H9 (cell line): Measurements from ENCODE around the gene PHF21A. TPM values are rescaled to one million over a fixed set of nuclear protein-coding genes. Genes with fewer than 3 reads are reported as not detected.

Experiments
- DNase-seq: peaks from one replicate; pipeline ENCODE4 v3.0.0-alpha.2; 2017
- H2AFZ ChIP-seq: one replicate; pipeline ENCODE4 v1.6.1; 2013; ENCODE audit warnings: mild to moderate bottlenecking, low read length, control low read depth, moderate library complexity
- H2AK5ac ChIP-seq: 2 replicates; pipeline ENCODE4 v1.6.1; 2013; ENCODE audit warnings: low read length, control low read depth, mixed read lengths; ENCODE audit not compliant: insufficient read length
- H2BK120ac ChIP-seq: one replicate; pipeline ENCODE4 v1.6.1; 2013; ENCODE audit warnings: low read depth, mild to moderate bottlenecking, low read length, control low read depth, inconsistent platforms; ENCODE audit not compliant: poor library complexity, severe bottlenecking
- H2BK12ac ChIP-seq: 2 replicates; pipeline ENCODE4 v1.6.1; 2013; ENCODE audit warnings: low read length, control low read depth, mixed read lengths, low read depth; ENCODE audit not compliant: insufficient read length
- H2BK15ac ChIP-seq: 2 replicates; pipeline ENCODE4 v1.6.1; 2013; ENCODE audit warnings: low read depth, low read length, control low read depth
- H2BK20ac ChIP-seq: one replicate; pipeline ENCODE4 v1.6.1; 2013; ENCODE audit warnings: low read depth, mild to moderate bottlenecking, low read length, control low read depth, inconsistent platforms; ENCODE audit not compliant: poor library complexity, severe bottlenecking
- H2BK5ac ChIP-seq: 2 replicates; pipeline ENCODE4 v1.6.1; 2013; ENCODE audit warnings: low read length, control low read depth, mixed read lengths; ENCODE audit not compliant: insufficient read length
- H3K14ac ChIP-seq: 2 replicates; pipeline ENCODE4 v1.6.1; 2013; ENCODE audit warnings: low read length, control low read depth; ENCODE audit not compliant: insufficient read depth
- H3K18ac ChIP-seq: 2 replicates; pipeline ENCODE4 v1.6.1; 2013; ENCODE audit warnings: low read depth, mild to moderate bottlenecking, mixed read lengths, low read length, control low read depth; ENCODE audit not compliant: insufficient read length
- H3K23ac ChIP-seq: 2 replicates; pipeline ENCODE4 v1.6.1; 2013; ENCODE audit warnings: low read length, control low read depth, mixed read lengths, low read depth; ENCODE audit not compliant: insufficient read length
- H3K23me2 ChIP-seq: 2 replicates; pipeline ENCODE4 v1.6.1; 2013; ENCODE audit warnings: low read depth, mild to moderate bottlenecking, mixed read lengths, low read length, control low read depth; ENCODE audit not compliant: insufficient read length, poor library complexity, severe bottlenecking
- H3K27ac ChIP-seq: 2 replicates; pipeline ENCODE4 v1.5.1; 2013; ENCODE audit warnings: low read length, control low read depth, mixed read lengths, low read depth; ENCODE audit not compliant: insufficient read length
- H3K27me3 ChIP-seq: 2 replicates; pipeline ENCODE4 v1.6.1; 2013; ENCODE audit warnings: low read length, control low read depth, inconsistent platforms; ENCODE audit not compliant: insufficient read depth
- H3K4ac ChIP-seq: 2 replicates; pipeline ENCODE4 v1.6.1; 2013; ENCODE audit warnings: low read depth, mild to moderate bottlenecking, control low read depth, inconsistent platforms, low read length, moderate library complexity
- H3K4me1 ChIP-seq: 2 replicates; pipeline ENCODE4 v1.6.1; 2013; ENCODE audit warnings: low read length, control low read depth, inconsistent platforms; ENCODE audit not compliant: insufficient read depth
- H3K4me2 ChIP-seq: 2 replicates; pipeline ENCODE4 v1.6.1; 2013; ENCODE audit warnings: low read length, control low read depth, mixed read lengths; ENCODE audit not compliant: insufficient read length, insufficient read depth
- H3K56ac ChIP-seq: 2 replicates; pipeline ENCODE4 v1.6.1; 2013; ENCODE audit warnings: low read depth, mild to moderate bottlenecking, mixed read lengths, low read length, control low read depth; ENCODE audit not compliant: insufficient read length
- H3K79me1 ChIP-seq: 2 replicates; pipeline ENCODE4 v1.6.1; 2013; ENCODE audit warnings: low read depth, mild to moderate bottlenecking, moderate library complexity, low read length, control low read depth, inconsistent platforms; ENCODE audit not compliant: insufficient read depth, poor library complexity, severe bottlenecking
- H3K79me2 ChIP-seq: 2 replicates; pipeline ENCODE4 v1.6.1; 2013; ENCODE audit warnings: low read length, control low read depth, inconsistent platforms; ENCODE audit not compliant: insufficient read depth
- H3K9ac ChIP-seq: 2 replicates; pipeline ENCODE4 v1.6.1; 2013; ENCODE audit warnings: low read length, control low read depth, mixed read lengths; ENCODE audit not compliant: insufficient read length; ENCODE audit errors: extremely low read depth
- H3K9me3 ChIP-seq: one replicate; pipeline ENCODE4 v1.6.1; 2013; ENCODE audit warnings: low read depth, low read length, inconsistent platforms; ENCODE audit not compliant: control insufficient read depth
- H3T11ph ChIP-seq: one replicate; pipeline ENCODE4 v1.6.1; 2013; ENCODE audit warnings: mild to moderate bottlenecking, low read length, control low read depth, inconsistent platforms
- H4K20me1 ChIP-seq: one replicate; pipeline ENCODE4 v1.6.1; 2013; ENCODE audit not compliant: control insufficient read depth, insufficient read length, insufficient read depth
- H4K5ac ChIP-seq: 2 replicates; pipeline ENCODE4 v1.6.1; 2013; ENCODE audit warnings: low read depth, mild to moderate bottlenecking, mixed read lengths, low read length, control low read depth; ENCODE audit not compliant: insufficient read length
- H4K8ac ChIP-seq: replicated peaks from 2 replicates; pipeline ENCODE4 v1.6.1; 2013; ENCODE audit warnings: low read length, control low read depth, mixed read lengths, low read depth; ENCODE audit not compliant: insufficient read length
- H4K91ac ChIP-seq: 2 replicates; pipeline ENCODE4 v1.6.1; 2013; ENCODE audit warnings: low read depth, mild to moderate bottlenecking, moderate library complexity, mixed read lengths, low read length, control low read depth; ENCODE audit not compliant: insufficient read length
- H3K27ac Mint-ChIP-seq, 3 experiments: 2 replicates in 2 of 3; 3 replicates in 1 of 3; pipeline ENCODE4 v1.8.0; 2020 to 2021; ENCODE audit warnings: mixed read lengths in 3 of 3, mild to moderate bottlenecking in 1 of 3, moderate library complexity in 1 of 3
- H3K27me3 Mint-ChIP-seq: 2 replicates; pipeline ENCODE4 v1.8.0; 2021; ENCODE audit warnings: low read depth, mild to moderate bottlenecking, moderate library complexity, mixed read lengths
- H3K36me3 Mint-ChIP-seq, 3 experiments: 2 replicates in 2 of 3; 3 replicates in 1 of 3; pipeline ENCODE4 v1.8.0; 2020 to 2021; ENCODE audit warnings: low read depth in 3 of 3, mixed read lengths in 3 of 3; ENCODE audit not compliant: insufficient read depth in 1 of 3
- H3K4me1 Mint-ChIP-seq, 2 experiments: 2 replicates each; pipeline ENCODE4 v1.8.0; 2020; ENCODE audit warnings: mixed read lengths in 2 of 2
- H3K4me3 Mint-ChIP-seq, 2 experiments: 2 replicates in 1 of 2; 3 replicates in 1 of 2; pipeline ENCODE4 v1.8.0; 2020 to 2021; ENCODE audit warnings: mild to moderate bottlenecking in 2 of 2, mixed read lengths in 2 of 2, moderate library complexity in 1 of 2
- H3K9me3 Mint-ChIP-seq, 2 experiments: 2 replicates in 1 of 2; 3 replicates in 1 of 2; pipeline ENCODE4 v1.8.0; 2020; ENCODE audit warnings: mild to moderate bottlenecking in 2 of 2, mixed read lengths in 2 of 2, moderate library complexity in 1 of 2
- CTCF ChIP-seq: fragments of 200-600 bp; sonication (generic); conservative IDR thresholded peaks from 3 replicates; pipeline ENCODE4 v1.8.0; 2021; ENCODE audit warnings: antibody characterized with exemption, mild to moderate bottlenecking
- WGBS: extraction: QIAGEN DNeasy Blood & Tissue Kit; methylation state at CpG from one replicate; pipeline ENCODE4 v1.1.7; 2013; ENCODE audit warnings: missing lambda C conversion rate, low lambda C conversion rate, mixed read lengths; ENCODE audit not compliant: insufficient read length; ENCODE audit errors: extremely low coverage; 5-methylcytosine and 5-hydroxymethylcytosine counted together
- total RNA-seq: library from RNA; stranded (reverse); gene quantifications from 2 replicates; pipeline ENCODE4 v1.2.1, GENCODE V29; 2021

Gene PHF21A
- total RNA-seq, 1 experiment from 2014 or later, result 33.8 TPM

- Histone ChIP-seq H3K9me3 (no peaks in the 10 kb centered on the region), H3K23me2 (no peaks in the 10 kb centered on the region), H3K27ac (no peak overlapping the region), H3K4ac (no peak overlapping the region), H3K79me2 (no peaks in the 10 kb centered on the region), H4K20me1 (no peaks in the 10 kb centered on the region), H2BK5ac (no peak overlapping the region), H4K91ac (no peak overlapping the region), H4K8ac (no peak overlapping the region), H2BK12ac (no peak overlapping the region), H3K14ac (no peak overlapping the region), H3K4me2 (no peak overlapping the region), H4K5ac (no peak overlapping the region), H3K56ac (no peak overlapping the region), H3K4me1 (peaks cover 3% of the 10 kb centered on the region; the same call in 1 of the 2 replicates), H3K18ac (no peak overlapping the region), H3K27me3 (no peaks in the 10 kb centered on the region), H3T11ph (no peak overlapping the region), H2BK15ac (no peak overlapping the region), H2AK5ac (no peak overlapping the region), H2BK20ac (no peak overlapping the region), H3K9ac (no peak overlapping the region), H2BK120ac (no peak overlapping the region), H3K79me1 (no peaks in the 10 kb centered on the region), H2AFZ (no peak overlapping the region), H3K23ac (no peak overlapping the region)
- no peak for TF ChIP-seq CTCF
- Mint-ChIP-seq H3K4me1 (peaks cover 6 to 24% of the 10 kb centered on the region in 2 experiments), H3K27ac (no peak overlapping the region), H3K9me3 (no peaks in the 10 kb centered on the region), H3K4me3 (no peak overlapping the region), H3K36me3 (no peaks in the 10 kb centered on the region), H3K27me3 (peaks cover 3% of the 10 kb centered on the region)
- DNase-seq, result no peak
- no CpG with 5 or more reads among the region's 7 CpGs for WGBS
Measured at GRCh38 chr11:46161201-46161600, 39.9 kb upstream of the PHF21A start.
